K562 (cell line): ENCODE measurements around the gene MT1E. TPM values are rescaled to one million over a fixed set of nuclear protein-coding genes. Genes with fewer than 3 reads are reported as not detected.
A peak's percentile ranks its signal among the peaks of the same experiment; 100 is the strongest.

Experiments
- ATAC-seq: fragments of 200-7000 bp; cut with Tn5 transposase; 3 replicates; pipeline ENCODE4 v1.9.1; 2020; ENCODE audit warnings: moderate library complexity
- BruUV-seq: library from RNA; stranded (reverse); fragments of 400-500 nt; replicated peaks from 2 replicates; lab custom pipeline; 2021; lab: Mats Ljungman, UMichigan
- CTCF ChIA-PET: fragments of 300-600 bp; formaldehyde crosslinking; extraction: SDS; loops from one replicate; lab custom pipeline; 2021; ENCODE audit warnings: low intra/inter-chr PET ratio; lab: Yijun Ruan, JAX
- POLR2A ChIA-PET: fragments of 300-600, 350-650 bp; sonication (Branson Sonifier 250); formaldehyde crosslinking; extraction: SDS; loops from one replicate; lab custom pipeline; 2021; ENCODE audit warnings: antibody characterized with exemption, inconsistent platforms; lab: Yijun Ruan, JAX
- DNase-seq, 4 experiments: peaks; one replicate each; pipeline versions ENCODE4 v3.0.0 to v3.0.0-alpha.2; 2011 to 2018; ENCODE audit warnings: low spot score in 3 of 4, mixed read lengths in 3 of 4; ENCODE audit errors: extremely low read depth in 1 of 4
- FAIRE-seq: peaks from 2 replicates; lab custom pipeline; 2011; peaks lifted over from hg19 to GRCh38; lab: Jason Lieb, UNC
- H2AFZ ChIP-seq: 2 replicates; pipeline ENCODE4 v1.6.0; 2011; ENCODE audit warnings: low read depth, low read length, control low read depth, inconsistent platforms
- H3K27ac ChIP-seq: fragments of 200-600 bp; 3 replicates; pipeline ENCODE4 v1.8.0; 2011; ENCODE audit warnings: low read depth, mild to moderate bottlenecking, control low read depth, inconsistent platforms, low read length, moderate library complexity, mixed read lengths; ENCODE audit errors: extremely low read depth
- H3K27me3 ChIP-seq, 2 experiments: fragments of 300-600 bp in 1 of 2; 2 replicates in 1 of 2; 3 replicates in 1 of 2; pipeline versions ENCODE4 v1.6.0 to v1.8.0; 2011; ENCODE audit warnings: inconsistent platforms in 2 of 2, low read length in 2 of 2, mild to moderate bottlenecking in 1 of 2, mixed read lengths in 1 of 2, moderate library complexity in 1 of 2; ENCODE audit not compliant: control insufficient read depth in 2 of 2, insufficient read depth in 2 of 2
- H3K36me3 ChIP-seq: fragments of 300-600 bp; 3 replicates; pipeline ENCODE4 v1.8.0; 2011; ENCODE audit warnings: mild to moderate bottlenecking, low read length, inconsistent platforms; ENCODE audit not compliant: control insufficient read depth, insufficient read depth
- H3K4me1 ChIP-seq, 2 experiments: fragments of 200-600 bp in 1 of 2; replicated peaks in 1 of 2; 2 replicates in 1 of 2; 3 replicates in 1 of 2; pipeline versions ENCODE4 v1.5.1 to v1.8.0; 2011; ENCODE audit warnings: inconsistent platforms in 2 of 2, low read length in 2 of 2, mild to moderate bottlenecking in 1 of 2, mixed read lengths in 1 of 2, moderate library complexity in 1 of 2; ENCODE audit not compliant: control insufficient read depth in 2 of 2, insufficient read depth in 2 of 2
- H3K4me2 ChIP-seq: 2 replicates; pipeline ENCODE4 v1.6.1; 2011; ENCODE audit warnings: low read length, control low read depth, inconsistent platforms, mixed read lengths; ENCODE audit not compliant: insufficient read depth
- H3K4me3 ChIP-seq: fragments of 200-600 bp; sonication (generic), shearing (Covaris generic); 2 replicates; pipeline ENCODE4 v1.5.1; 2016; ENCODE audit warnings: control low read depth, inconsistent platforms
- H3K79me2 ChIP-seq: fragments of 200-600 bp; 3 replicates; pipeline ENCODE4 v1.8.0; 2011; ENCODE audit warnings: low read length, inconsistent platforms; ENCODE audit not compliant: control insufficient read depth, insufficient read depth
- H3K9ac ChIP-seq, 2 experiments: 2 replicates each; pipeline versions ENCODE4 v1.6.0 to v1.6.1; 2011; ENCODE audit warnings: low read depth in 2 of 2, low read length in 2 of 2, control low read depth in 1 of 2, inconsistent platforms in 1 of 2, mild to moderate bottlenecking in 1 of 2, mixed read lengths in 1 of 2; ENCODE audit not compliant: insufficient read depth in 1 of 2
- H3K9me1 ChIP-seq: one replicate; pipeline ENCODE4 v1.6.0; 2011; ENCODE audit warnings: inconsistent platforms, mild to moderate bottlenecking, low read length, moderate library complexity; ENCODE audit not compliant: control insufficient read depth, insufficient read depth
- H3K9me3 ChIP-seq: replicated peaks from 2 replicates; pipeline ENCODE4 v1.5.1; 2011; ENCODE audit warnings: low read depth, low read length, inconsistent platforms; ENCODE audit not compliant: control insufficient read depth, insufficient read depth
- H4K20me1 ChIP-seq: replicated peaks from 2 replicates; pipeline ENCODE4 v1.6.1; 2011; ENCODE audit warnings: low read length, inconsistent platforms, mixed read lengths; ENCODE audit not compliant: control insufficient read depth, insufficient read depth
- CBFA2T2 ChIP-seq: fragments of 450-650 bp; conservative IDR thresholded peaks from 2 replicates; pipeline ENCODE4 v1.6.1; 2017; ENCODE audit warnings: mild to moderate bottlenecking
- FUS ChIP-seq: fragments of 200-400 bp; formaldehyde crosslinking; optimal IDR thresholded peaks from 2 replicates; pipeline ENCODE3; 2017; ENCODE audit warnings: low read depth, low read length
- ILF3 ChIP-seq: fragments of 450-650 bp; IDR thresholded peaks from 2 replicates; pipeline ENCODE4 v1.6.1; 2018; ENCODE audit warnings: antibody characterized with exemption, mild to moderate bottlenecking, moderate library complexity, borderline replicate concordance
- NFRKB ChIP-seq: fragments of 450-650 bp; IDR thresholded peaks from 2 replicates; pipeline ENCODE4 v1.6.1; 2016; ENCODE audit warnings: low read depth
- NR2C1 ChIP-seq, 2 experiments: fragments of 450-650 bp; IDR thresholded peaks; 2 replicates each; pipeline ENCODE4 v1.6.1; 2017; ENCODE audit warnings: mild to moderate bottlenecking in 2 of 2, antibody characterized with exemption in 1 of 2, inconsistent platforms in 1 of 2, missing compliant biosample characterization in 1 of 2, missing genetic modification characterization in 1 of 2
- NR2F6 ChIP-seq: fragments of 450-650 bp; formaldehyde crosslinking; IDR thresholded peaks from 2 replicates; pipeline ENCODE4 v1.4.0; 2020; ENCODE audit warnings: mild to moderate bottlenecking
- POLR2G ChIP-seq: fragments of 200-400 bp; formaldehyde crosslinking; IDR thresholded peaks from 2 replicates; pipeline ENCODE4 v1.6.1; 2017; ENCODE audit warnings: low read depth, mild to moderate bottlenecking, antibody characterized with exemption, low read length, moderate library complexity
- RBM14 ChIP-seq: fragments of 200-400 bp; formaldehyde crosslinking; IDR thresholded peaks from 2 replicates; pipeline ENCODE4 v1.6.1; 2018; ENCODE audit warnings: low read depth, mild to moderate bottlenecking, low read length, moderate library complexity, borderline replicate concordance; ENCODE audit not compliant: insufficient read depth
- RFX5 ChIP-seq: IDR thresholded peaks from 2 replicates; pipeline ENCODE4 v1.6.1; 2011; ENCODE audit warnings: low read depth, mild to moderate bottlenecking, improper control_type of control experiment, low read length
- SPI1 ChIP-seq: IDR thresholded peaks from 2 replicates; pipeline ENCODE4 v1.6.1; 2011; ENCODE audit warnings: low read depth, low read length, control low read depth, borderline replicate concordance
- YY1 ChIP-seq, 3 experiments: IDR thresholded peaks; 2 replicates each; pipeline ENCODE4 v1.6.1; 2011; ENCODE audit warnings: low read length in 2 of 3, mild to moderate bottlenecking in 2 of 3, moderate library complexity in 2 of 3, borderline replicate concordance in 1 of 3, control low read depth in 1 of 3, low read depth in 1 of 3; ENCODE audit not compliant: insufficient read depth in 3 of 3, insufficient replicate concordance in 2 of 3, control insufficient read depth in 1 of 3, insufficient read length in 1 of 3; ENCODE audit errors: extremely low read depth in 1 of 3
- ZFP36 ChIP-seq: fragments of 150-350 bp; IDR thresholded peaks from 2 replicates; pipeline ENCODE4 v1.6.1; 2018; ENCODE audit warnings: low read length, low read depth; ENCODE audit not compliant: partially characterized antibody
- ZHX1 ChIP-seq: fragments of 150-350 bp; conservative IDR thresholded peaks from 2 replicates; pipeline ENCODE4 v1.6.1; 2014; ENCODE audit warnings: low read length
- ZNF239 ChIP-seq: fragments of 250-450 bp; sonication (Bioruptor Pico); IDR thresholded peaks from 2 replicates; pipeline ENCODE4 v1.4.0; 2020; ENCODE audit warnings: mild to moderate bottlenecking
- ZNF384 ChIP-seq: IDR thresholded peaks from 2 replicates; pipeline ENCODE4 v1.6.1; 2012; ENCODE audit warnings: low read depth, low read length, improper control_type of control experiment
- WGBS: fragments of 100-300 bp; shearing (Covaris generic); methylation state at CpG from one replicate; pipeline ENCODE4 v1.1.6; 2016; ENCODE audit warnings: low coverage, mixed read lengths; ENCODE audit not compliant: insufficient coverage; ENCODE audit errors: missing lambda C conversion rate; 5-methylcytosine and 5-hydroxymethylcytosine counted together
- in situ Hi-C: fragments of 300-500 bp; cut with MboI; formaldehyde crosslinking; loops from 4 replicates; pipeline ENCODE4 v1.15.0; 2018; ENCODE audit warnings: inconsistent platforms, mixed read lengths
- intact Hi-C: fragments of 100-400 bp; cut with micrococcal nuclease; formaldehyde crosslinking; loops from 2 replicates; pipeline ENCODE4 v1.14.2; 2022
- polyA plus RNA-seq, 8 experiments: library from polyadenylated mRNA; depleted of rRNA in 4 of 8; stranded (reverse) in 5 of 8; unstranded in 3 of 8; fragments of >200 nt; fragmentation: Nextera tagmentation in 2 of 8; fragmentation: Illumina TruSeq in 1 of 8; extraction: Ambion mirVana in 2 of 8; extraction: Trizol in 1 of 8; gene quantifications; 2 replicates each; pipeline versions ENCODE4 v1.2.1 to v1.2.3, GENCODE V29; 2011 to 2014; ENCODE audit warnings: inconsistent platforms in 1 of 8, missing spikeins in 1 of 8
- total RNA-seq, 7 experiments: library from RNA; depleted of rRNA in 6 of 7; stranded (reverse); fragments of >200 nt in 6 of 7; fragmentation: Illumina TruSeq in 2 of 7; extraction: Trizol in 2 of 7; gene quantifications; 2 replicates each; pipeline versions ENCODE4 v1.2.1 to v1.2.3, GENCODE V29; 2011 to 2021; ENCODE audit warnings: low replicate concordance in 1 of 7
- TF ChIP-seq, protein P1 (sequence below): fragments of 450-650 bp; formaldehyde crosslinking; IDR thresholded peaks from 2 replicates; pipeline ENCODE4 v1.4.0; 2020; ENCODE audit warnings: mild to moderate bottlenecking, moderate library complexity

Gene MT1E
- total and polyA plus RNA-seq, 9 of the 15 experiments (the other 6 are each of a cell fraction or from before 2014, with no cell fraction given), result 0.29 to 0.81 (median 0.46) TPM; not detected in 3

- POLR2A ChIA-PET, result no interaction called here
- peak; percentile 56; the same call in 1 of the 2 replicates for TF ChIP-seq SPI1
- TF ChIP-seq ZHX1, result no peak
- TF ChIP-seq NR2C1 (IDR thresholded peaks at IDR 0.05), result no peak
- no peak for TF ChIP-seq NR2C1 (tag; IDR thresholded peaks at IDR 0.05)
- no peak for TF ChIP-seq POLR2G
- TF ChIP-seq, protein P1, sequence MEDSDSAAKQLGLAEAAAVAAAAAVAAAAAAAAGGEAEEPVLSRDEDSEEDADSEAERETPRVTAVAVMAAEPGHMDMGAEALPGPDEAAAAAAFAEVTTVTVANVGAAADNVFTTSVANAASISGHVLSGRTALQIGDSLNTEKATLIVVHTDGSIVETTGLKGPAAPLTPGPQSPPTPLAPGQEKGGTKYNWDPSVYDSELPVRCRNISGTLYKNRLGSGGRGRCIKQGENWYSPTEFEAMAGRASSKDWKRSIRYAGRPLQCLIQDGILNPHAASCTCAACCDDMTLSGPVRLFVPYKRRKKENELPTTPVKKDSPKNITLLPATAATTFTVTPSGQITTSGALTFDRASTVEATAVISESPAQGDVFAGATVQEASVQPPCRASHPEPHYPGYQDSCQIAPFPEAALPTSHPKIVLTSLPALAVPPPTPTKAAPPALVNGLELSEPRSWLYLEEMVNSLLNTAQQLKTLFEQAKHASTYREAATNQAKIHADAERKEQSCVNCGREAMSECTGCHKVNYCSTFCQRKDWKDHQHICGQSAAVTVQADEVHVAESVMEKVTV (CRISPR knock-in tag), result peak; percentile 34; the same call in 1 of the 2 replicates
- TF ChIP-seq ZFP36, result peak; percentile 40
- TF ChIP-seq NFRKB, result no peak
- no peak for TF ChIP-seq CBFA2T2
- no peak for TF ChIP-seq NR2F6 (CRISPR knock-in tag)
- TF ChIP-seq ZNF239 (CRISPR knock-in tag), result no peak
- TF ChIP-seq RFX5, result no peak
- no peak for TF ChIP-seq YY1 (IDR thresholded peaks at IDR 0.05; ENCODE audit: borderline replicate concordance in 1 of 3, control insufficient read depth in 1 of 3, extremely low read depth in 1 of 3, insufficient read depth in 3 of 3, insufficient read length in 1 of 3, insufficient replicate concordance in 2 of 3, low read depth in 1 of 3, low read length in 2 of 3)
- TF ChIP-seq FUS, result no peak
- no peak for TF ChIP-seq ZNF384
- TF ChIP-seq ILF3, result no peak
- TF ChIP-seq RBM14, result no peak
Observed at GRCh38 chr16:56673921-56674320, 48.3 kb downstream of the MT1E start.

More at GRCh38 chr16:56673921-56674320, 48.3 kb downstream of the MT1E start:
- no peak overlapping the region for H3K4me2 ChIP-seq
- H2AFZ ChIP-seq, result no peak overlapping the region
- no peak overlapping the region for H3K9ac ChIP-seq
- H3K79me2 ChIP-seq, result no peaks in the 10 kb centered on the region
- no peaks in the 10 kb centered on the region for H3K36me3 ChIP-seq
- FAIRE-seq, result peak; percentile 32
- peak in 1 of 4 experiments; percentile 51 for DNase-seq
- intact Hi-C loops (loop anchor here (1.0 kb wide), 1 partner anchor 28 kb away; no protein-coding TSS in a partner anchor), in situ Hi-C loops (no loop called here)
- no peaks in the 10 kb centered on the region for H3K9me1 ChIP-seq
- no TSS peak for BruUV-seq
- WGBS, result 24% methylated on average over 12 of the region's 12 CpGs
- H4K20me1 ChIP-seq, result peaks cover 7% of the 10 kb centered on the region; the same call in 1 of the 2 replicates
- H3K4me3 ChIP-seq, result no peak overlapping the region
- H3K9me3 ChIP-seq, result no peaks in the 10 kb centered on the region
- H3K27me3 ChIP-seq, result peaks cover 33 to 54% of the 10 kb centered on the region in 2 experiments
- H3K27ac ChIP-seq, result no peak overlapping the region
- H3K4me1 ChIP-seq, result peaks cover 0 to 11% of the 10 kb centered on the region in 2 experiments; a peak in 1 of 5 replicates
- ATAC-seq, result peak; percentile 87
- CTCF ChIA-PET, result interaction anchor here (0.8 to 1.9 kb wide), 4 partner anchors 28 to 160 kb away, joined by 3 to 17 read pairs (median 8); no protein-coding TSS in a partner anchor
